Measurements from ENCODE around the gene REPS2. TPM values are rescaled to one million over a fixed set of nuclear protein-coding genes. Genes with fewer than 3 reads are reported as not detected.

REPS2 gene
- total RNA-seq, 3 donors from 2014 or later (not counting 1 experiment from before 2014, with no cell fraction given): 0.27 to 9.2 (median 0.59) TPM

- ATAC-seq (no peak), DNase-seq (peak in 1 of 2 donors; percentile 2)
- intact Hi-C loops (cut with micrococcal nuclease): no loop called here
- no peak overlapping the region for H3K4me3 ChIP-seq (ENCODE audit: low read length)
- TF ChIP-seq, protein P1, sequence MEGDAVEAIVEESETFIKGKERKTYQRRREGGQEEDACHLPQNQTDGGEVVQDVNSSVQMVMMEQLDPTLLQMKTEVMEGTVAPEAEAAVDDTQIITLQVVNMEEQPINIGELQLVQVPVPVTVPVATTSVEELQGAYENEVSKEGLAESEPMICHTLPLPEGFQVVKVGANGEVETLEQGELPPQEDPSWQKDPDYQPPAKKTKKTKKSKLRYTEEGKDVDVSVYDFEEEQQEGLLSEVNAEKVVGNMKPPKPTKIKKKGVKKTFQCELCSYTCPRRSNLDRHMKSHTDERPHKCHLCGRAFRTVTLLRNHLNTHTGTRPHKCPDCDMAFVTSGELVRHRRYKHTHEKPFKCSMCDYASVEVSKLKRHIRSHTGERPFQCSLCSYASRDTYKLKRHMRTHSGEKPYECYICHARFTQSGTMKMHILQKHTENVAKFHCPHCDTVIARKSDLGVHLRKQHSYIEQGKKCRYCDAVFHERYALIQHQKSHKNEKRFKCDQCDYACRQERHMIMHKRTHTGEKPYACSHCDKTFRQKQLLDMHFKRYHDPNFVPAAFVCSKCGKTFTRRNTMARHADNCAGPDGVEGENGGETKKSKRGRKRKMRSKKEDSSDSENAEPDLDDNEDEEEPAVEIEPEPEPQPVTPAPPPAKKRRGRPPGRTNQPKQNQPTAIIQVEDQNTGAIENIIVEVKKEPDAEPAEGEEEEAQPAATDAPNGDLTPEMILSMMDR (IDR thresholded peaks at IDR 0.05): no peak
- no peaks in the 10 kb centered on the region for H3K36me3 ChIP-seq (ENCODE audit: control insufficient read depth, insufficient read depth, low read length)
- WGBS (ENCODE audit: insufficient coverage): 83% methylated on average over 6 of the region's 8 CpGs
- H3K27me3 ChIP-seq (ENCODE audit: control insufficient read depth, insufficient read depth, low read length): no peaks in the 10 kb centered on the region
- Mint-ChIP-seq H3K9me3 (no peaks in the 10 kb centered on the region), H3K27ac (no peak overlapping the region), H3K4me1 (peaks cover 4 to 11% of the 10 kb centered on the region in 2 donors), H3K27me3 (ENCODE audit: low read depth in 2 of 2) (peaks cover 0 to 10% of the 10 kb centered on the region in 2 donors), H3K36me3 (no peaks in the 10 kb centered on the region), H3K4me3 (no peak overlapping the region)
- no peak overlapping the region for H3K27ac ChIP-seq (ENCODE audit: low read length)
- no peaks in the 10 kb centered on the region for H3K4me1 ChIP-seq (ENCODE audit: control insufficient read depth, insufficient read depth, low read length)
- no peaks in the 10 kb centered on the region for H3K9me3 ChIP-seq (ENCODE audit: control insufficient read depth, insufficient read depth, low read length)
Observed at GRCh38 chrX:17007134-17007768, 60.8 kb downstream of the REPS2 start.

DNA sequence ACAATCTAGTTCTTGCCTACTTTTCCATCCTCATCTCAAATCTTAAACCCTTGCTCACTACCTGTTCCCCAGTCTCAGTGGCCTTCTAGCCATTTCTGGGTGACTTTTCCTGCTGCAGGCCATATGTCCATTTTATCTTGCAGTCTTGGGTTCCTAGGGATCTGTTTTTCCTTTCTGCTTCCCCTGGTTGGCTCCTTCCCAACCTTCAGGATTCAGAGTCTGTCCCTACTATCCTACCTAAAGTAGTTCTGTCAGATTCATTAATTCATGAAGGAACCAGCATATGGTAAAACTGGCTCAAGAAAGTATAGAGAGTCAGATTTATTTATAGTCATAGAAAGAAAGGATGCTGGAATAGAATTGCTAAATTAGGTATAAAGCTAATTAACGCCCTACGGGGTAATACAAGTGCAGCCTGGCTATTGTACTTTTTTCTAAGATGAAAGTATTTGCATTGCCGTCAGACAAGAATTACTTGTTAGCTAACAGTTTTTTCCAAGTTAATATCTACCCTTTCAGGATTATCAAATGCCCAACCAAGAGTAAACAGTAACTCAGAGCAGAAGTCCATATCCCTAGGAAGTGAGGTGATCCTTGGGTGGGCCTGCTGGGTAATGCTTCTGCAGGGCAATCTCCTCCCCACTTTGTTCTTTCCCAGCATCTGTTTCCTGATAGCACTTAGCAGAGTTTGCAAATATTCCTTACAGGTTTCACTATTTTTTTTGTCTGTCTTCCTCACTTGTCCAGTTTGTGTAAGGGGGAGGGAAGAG is 63.6 kb downstream of the REPS2 start:
- Mint-ChIP-seq H3K27ac (no peak overlapping the region), H3K4me3 (no peak overlapping the region), H3K36me3 (no peaks in the 10 kb centered on the region), H3K27me3 (ENCODE audit: low read depth in 2 of 2) (peaks cover 0 to 20% of the 10 kb centered on the region in 2 donors), H3K4me1 (no peaks in the 10 kb centered on the region), H3K9me3 (no peaks in the 10 kb centered on the region)
- intact Hi-C loops (cut with micrococcal nuclease): no loop called here
- H3K4me1 ChIP-seq (ENCODE audit: control insufficient read depth, insufficient read depth, low read length): no peaks in the 10 kb centered on the region
- no peaks in the 10 kb centered on the region for H3K9me3 ChIP-seq (ENCODE audit: control insufficient read depth, insufficient read depth, low read length)
- 100% methylated on average over 2 of the region's 3 CpGs for WGBS (ENCODE audit: insufficient coverage)
- no peak overlapping the region for H3K4me3 ChIP-seq (ENCODE audit: low read length)
- ATAC-seq (no peak), DNase-seq (no peak)
- TF ChIP-seq, protein P1 (IDR thresholded peaks at IDR 0.05): no peak
- no peak overlapping the region for H3K27ac ChIP-seq (ENCODE audit: low read length)
- no peaks in the 10 kb centered on the region for H3K36me3 ChIP-seq (ENCODE audit: control insufficient read depth, insufficient read depth, low read length)
- H3K27me3 ChIP-seq (ENCODE audit: control insufficient read depth, insufficient read depth, low read length): no peaks in the 10 kb centered on the region

DNA sequence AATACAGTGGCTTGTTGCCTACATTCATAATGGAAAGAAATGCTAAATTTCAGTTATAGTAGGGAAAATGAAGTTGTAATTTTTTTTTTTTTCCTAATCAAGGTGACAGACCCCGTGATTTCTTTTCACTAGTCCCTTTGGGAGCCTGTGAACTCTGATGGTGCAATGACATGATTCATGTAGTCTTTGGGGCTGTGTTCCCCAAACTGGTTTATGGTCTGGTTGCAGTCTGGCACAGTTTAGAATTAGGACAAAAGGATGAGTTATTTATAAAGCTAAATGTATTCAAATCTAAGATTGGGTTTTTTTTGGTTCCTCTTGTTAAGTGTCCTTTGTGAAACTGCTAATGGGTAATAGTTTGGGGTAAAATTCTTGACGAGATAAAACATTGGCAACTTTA is 66.0 kb downstream of the REPS2 start:
- Histone ChIP-seq H3K36me3 (ENCODE audit: control insufficient read depth, insufficient read depth, low read length) (no peaks in the 10 kb centered on the region), H3K4me1 (ENCODE audit: control insufficient read depth, insufficient read depth, low read length) (no peaks in the 10 kb centered on the region), H3K27ac (ENCODE audit: low read length) (no peak overlapping the region), H3K4me3 (ENCODE audit: low read length) (no peak overlapping the region), H3K27me3 (ENCODE audit: control insufficient read depth, insufficient read depth, low read length) (no peaks in the 10 kb centered on the region), H3K9me3 (ENCODE audit: control insufficient read depth, insufficient read depth, low read length) (no peaks in the 10 kb centered on the region)
- Mint-ChIP-seq H3K27ac (no peak overlapping the region), H3K4me3 (no peak overlapping the region), H3K4me1 (no peaks in the 10 kb centered on the region), H3K27me3 (ENCODE audit: low read depth in 2 of 2) (peaks cover 0 to 20% of the 10 kb centered on the region in 2 donors), H3K36me3 (no peaks in the 10 kb centered on the region), H3K9me3 (no peaks in the 10 kb centered on the region)
- intact Hi-C loops (cut with micrococcal nuclease): no loop called here
- ATAC-seq (no peak), DNase-seq (no peak)
- TF ChIP-seq, protein P1 (IDR thresholded peaks at IDR 0.05): no peak
- 76% methylated on average over 2 of the region's 2 CpGs for WGBS (ENCODE audit: insufficient coverage)
